ENCODE results near the gene GNRHR.
A peak's percentile ranks its signal among the peaks of the same experiment; 100 is the strongest.

Gene GNRHR

DNA sequence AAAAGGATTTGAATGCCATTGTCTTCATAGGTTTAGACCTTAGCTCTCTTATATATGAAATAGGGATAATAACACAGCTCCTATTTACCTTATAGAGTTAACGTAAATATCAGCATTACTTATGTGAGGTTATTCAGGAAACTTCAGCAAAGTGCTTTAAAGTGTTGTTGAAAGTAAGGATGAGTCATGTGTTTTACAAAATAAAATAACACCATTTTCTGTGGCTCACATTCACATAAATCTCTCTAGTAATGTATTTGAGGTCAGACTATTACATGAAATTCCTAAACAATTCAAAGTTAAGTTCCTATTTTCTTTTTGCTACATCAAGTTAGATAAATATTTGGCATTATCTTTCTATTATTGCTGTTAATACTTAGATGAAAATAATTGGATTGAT, 2.9 kb downstream of the GNRHR start:
- peak in 1 of 2 donors; percentile 32 for DNase-seq (ENCODE audit: low read depth in 2 of 2)
- TF ChIP-seq, protein P1, sequence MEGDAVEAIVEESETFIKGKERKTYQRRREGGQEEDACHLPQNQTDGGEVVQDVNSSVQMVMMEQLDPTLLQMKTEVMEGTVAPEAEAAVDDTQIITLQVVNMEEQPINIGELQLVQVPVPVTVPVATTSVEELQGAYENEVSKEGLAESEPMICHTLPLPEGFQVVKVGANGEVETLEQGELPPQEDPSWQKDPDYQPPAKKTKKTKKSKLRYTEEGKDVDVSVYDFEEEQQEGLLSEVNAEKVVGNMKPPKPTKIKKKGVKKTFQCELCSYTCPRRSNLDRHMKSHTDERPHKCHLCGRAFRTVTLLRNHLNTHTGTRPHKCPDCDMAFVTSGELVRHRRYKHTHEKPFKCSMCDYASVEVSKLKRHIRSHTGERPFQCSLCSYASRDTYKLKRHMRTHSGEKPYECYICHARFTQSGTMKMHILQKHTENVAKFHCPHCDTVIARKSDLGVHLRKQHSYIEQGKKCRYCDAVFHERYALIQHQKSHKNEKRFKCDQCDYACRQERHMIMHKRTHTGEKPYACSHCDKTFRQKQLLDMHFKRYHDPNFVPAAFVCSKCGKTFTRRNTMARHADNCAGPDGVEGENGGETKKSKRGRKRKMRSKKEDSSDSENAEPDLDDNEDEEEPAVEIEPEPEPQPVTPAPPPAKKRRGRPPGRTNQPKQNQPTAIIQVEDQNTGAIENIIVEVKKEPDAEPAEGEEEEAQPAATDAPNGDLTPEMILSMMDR (IDR thresholded peaks at IDR 0.05; ENCODE audit: low read depth, low read length): no peak
- no peak overlapping the region for H3K4me3 ChIP-seq (replicated peaks in 1 of 2; ENCODE audit: low read depth in 2 of 2, low read length in 2 of 2)

DNA sequence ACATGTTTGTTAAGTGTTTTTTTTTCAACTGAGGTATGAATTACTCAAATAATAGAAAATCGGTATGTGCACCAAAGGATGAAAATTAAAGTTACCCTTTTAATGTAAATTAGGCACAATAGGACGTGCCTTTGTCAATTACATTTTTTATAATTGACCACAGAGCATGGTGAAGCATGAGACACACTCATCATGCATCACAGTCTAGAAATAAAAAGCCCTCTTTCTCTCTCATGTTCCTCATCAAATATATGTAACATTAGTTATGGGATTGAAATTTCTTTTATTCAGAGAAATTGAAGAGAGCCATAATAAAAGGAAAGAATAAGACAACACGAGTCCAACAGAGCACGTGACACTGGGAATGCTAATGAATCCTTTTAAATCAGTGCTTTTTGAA, 3.5 kb downstream of the GNRHR start:
- TF ChIP-seq, protein P1 (IDR thresholded peaks at IDR 0.05; ENCODE audit: low read depth, low read length): no peak
- DNase-seq (ENCODE audit: low read depth in 2 of 2): no peak
- H3K4me3 ChIP-seq (replicated peaks in 1 of 2; ENCODE audit: low read depth in 2 of 2, low read length in 2 of 2): no peak overlapping the region

DNA sequence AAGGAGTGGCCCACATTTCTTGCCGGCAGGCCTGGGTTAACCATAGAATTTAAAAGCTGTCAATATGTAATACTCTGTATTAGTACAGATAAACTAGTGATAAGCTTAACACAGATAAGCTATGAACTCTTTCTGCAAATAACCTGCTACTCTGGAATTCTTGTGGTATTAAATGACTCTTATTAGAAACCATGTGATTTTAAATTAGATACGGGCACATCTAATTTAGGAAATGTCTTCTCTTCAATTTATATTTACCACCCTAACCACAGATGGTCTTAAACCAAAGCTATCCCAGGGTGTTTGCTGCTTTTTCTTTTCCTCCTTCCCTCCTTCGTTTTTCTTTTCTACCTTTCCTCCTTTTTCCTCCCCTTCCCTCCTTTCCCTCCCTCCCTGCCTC, 4.9 kb downstream of the GNRHR start:
- DNase-seq (ENCODE audit: low read depth in 2 of 2): no peak
- TF ChIP-seq, protein P1 (IDR thresholded peaks at IDR 0.05; ENCODE audit: low read depth, low read length): no peak
- no peak overlapping the region for H3K4me3 ChIP-seq (replicated peaks in 1 of 2; ENCODE audit: low read depth in 2 of 2, low read length in 2 of 2)

DNA sequence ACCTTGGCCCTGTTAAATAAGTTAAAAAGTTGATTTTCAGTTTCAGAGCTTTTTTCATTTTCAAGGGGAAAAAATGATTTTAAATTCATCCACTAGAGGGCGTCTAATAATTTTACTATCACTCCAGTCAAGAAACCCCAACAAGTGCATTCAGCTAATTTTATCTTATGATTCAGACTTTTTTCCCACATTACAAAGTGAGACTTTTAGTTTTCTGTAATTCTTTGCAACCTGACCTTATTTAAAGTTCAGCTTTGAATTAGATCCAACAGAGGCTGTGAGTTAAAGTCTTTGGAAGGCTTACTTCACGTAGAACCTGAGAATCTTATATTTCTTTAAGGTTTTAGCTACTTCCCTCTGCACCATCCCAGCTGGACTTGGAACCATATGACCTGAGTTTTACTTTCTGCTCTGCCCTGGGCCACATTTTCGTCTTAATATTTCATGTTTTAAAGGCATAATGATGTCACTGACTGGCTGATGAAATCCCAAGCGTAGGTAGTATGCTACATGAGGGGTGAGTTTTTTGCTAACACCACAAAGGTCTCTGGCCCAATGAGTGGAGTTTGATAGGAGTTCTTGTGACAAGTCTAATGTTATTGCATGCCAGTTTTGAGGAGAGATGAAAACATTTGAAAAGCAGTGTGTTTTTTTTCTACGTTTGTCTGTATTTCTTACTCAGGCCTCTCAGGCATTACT, 7.2 kb downstream of the GNRHR start:
- TF ChIP-seq, protein P1 (IDR thresholded peaks at IDR 0.05; ENCODE audit: low read depth, low read length): peak; percentile 38
- no peak overlapping the region for H3K4me3 ChIP-seq (replicated peaks in 1 of 2; ENCODE audit: low read depth in 2 of 2, low read length in 2 of 2)
- DNase-seq (ENCODE audit: low read depth in 2 of 2): peak; percentile 60 to 68

DNA sequence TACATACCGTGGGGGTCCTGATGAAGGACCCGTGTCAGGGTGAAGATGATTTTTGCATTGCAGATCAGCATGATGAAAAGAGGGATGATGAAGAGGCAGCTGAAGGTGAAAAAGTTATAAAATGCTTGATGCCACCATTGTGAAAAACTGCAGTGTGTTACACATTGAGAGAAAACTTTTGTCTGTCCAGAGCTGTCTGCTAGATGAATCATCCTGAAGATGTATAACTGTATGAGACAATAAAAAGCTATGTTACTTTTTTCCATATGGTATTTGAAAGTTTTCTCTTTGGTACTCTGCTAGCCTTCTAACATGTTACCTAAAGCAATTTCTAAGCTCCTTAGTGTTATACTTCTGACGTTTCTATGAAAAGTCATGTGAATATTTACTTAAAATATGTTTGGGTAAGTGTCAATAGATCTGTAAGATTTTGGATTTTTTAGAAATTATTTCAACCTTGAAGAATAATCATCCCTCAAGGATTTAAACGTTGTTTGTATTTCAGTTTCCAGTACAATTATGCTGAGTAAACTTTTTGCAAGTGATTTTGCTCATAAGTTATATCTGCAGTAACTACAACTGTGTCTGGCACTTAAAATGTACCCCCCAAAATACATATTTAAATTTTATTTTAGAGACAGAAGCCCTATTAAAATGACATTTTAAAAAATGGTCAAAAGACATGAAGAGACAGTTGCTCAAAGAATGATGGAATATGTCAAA, 9.5 kb downstream of the GNRHR start:
- peak in 1 of 2 donors; percentile 50 for DNase-seq (ENCODE audit: low read depth in 2 of 2)
- H3K4me3 ChIP-seq (replicated peaks in 1 of 2; ENCODE audit: low read depth in 2 of 2, low read length in 2 of 2): no peak overlapping the region
- TF ChIP-seq, protein P1 (IDR thresholded peaks at IDR 0.05; ENCODE audit: low read depth, low read length): no peak

DNA sequence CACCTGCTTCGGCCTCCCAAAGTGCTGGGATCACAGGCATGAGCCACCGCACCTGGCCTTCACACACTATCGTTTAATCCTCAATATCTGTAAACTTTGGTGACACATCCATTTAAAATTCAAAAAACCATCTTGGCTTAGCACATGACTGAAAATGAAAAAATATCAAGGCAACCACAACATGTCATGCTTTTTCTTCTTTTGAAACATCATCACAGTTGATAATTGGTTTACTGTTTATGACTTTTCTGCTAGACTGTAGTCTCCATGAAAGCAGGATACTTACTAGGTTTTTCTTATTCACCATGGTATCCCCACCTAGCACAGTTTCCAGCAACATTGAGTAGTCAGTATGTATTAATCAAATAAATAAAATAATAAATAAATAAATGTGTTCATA, 11.0 kb downstream of the GNRHR start:
- H3K4me3 ChIP-seq (replicated peaks in 1 of 2; ENCODE audit: low read depth in 2 of 2, low read length in 2 of 2): no peak overlapping the region
- TF ChIP-seq, protein P1 (IDR thresholded peaks at IDR 0.05; ENCODE audit: low read depth, low read length): no peak
- no peak for DNase-seq (ENCODE audit: low read depth in 2 of 2)

All from cardiac fibroblast (primary cell).